Umbilical cord (tissue), 2 donors: ENCODE results near the gene KCNN4. TPM values are rescaled to one million over a fixed set of nuclear protein-coding genes. Genes with fewer than 3 reads are reported as not detected.

Experiments used
- DNase-seq: peaks from one replicate; pipeline ENCODE4 v3.0.0-alpha.2; 2015; ENCODE audit warnings: low spot score
- total RNA-seq: library from RNA; depleted of rRNA; stranded (reverse); fragments of >200 nt; gene quantifications from one replicate; pipeline ENCODE4 v1.2.3, GENCODE V29; 2014; ENCODE audit warnings: low replicate concordance; ENCODE audit not compliant: insufficient read depth

KCNN4 gene
- total RNA-seq, 1 donor from 2014 or later, result 6.3 TPM

GRCh38 chr19:43719918-43720317, 60.9 kb downstream of the KCNN4 start:
- DNase-seq, result no peak

GRCh38 chr19:43719378-43719868, 61.4 kb downstream of the KCNN4 start:
- no peak for DNase-seq

GRCh38 chr19:43718627-43719377, 62.0 kb downstream of the KCNN4 start:
- DNase-seq, result no peak

Other genes starting within 250 kb of the KCNN4 start
- gene ZNF575, start 247.8 kb downstream of the KCNN4 start, total RNA-seq, result 0.24 TPM
- 6.0 TPM for gene XRCC1, start 205.4 kb downstream of the KCNN4 start, total RNA-seq
- gene PINLYP, start 205.2 kb downstream of the KCNN4 start, total RNA-seq, result 17.3 TPM
- gene IRGQ, start 184.8 kb downstream of the KCNN4 start, total RNA-seq, result 17.6 TPM
- gene ZNF576, start 184.4 kb downstream of the KCNN4 start, total RNA-seq, result 15.9 TPM
- 0.24 TPM for gene SRRM5, start 168.9 kb downstream of the KCNN4 start, total RNA-seq
- gene ZNF428, start 161.3 kb downstream of the KCNN4 start, total RNA-seq, result 18.8 TPM
- gene CADM4, start 141.1 kb downstream of the KCNN4 start, total RNA-seq, result 2.9 TPM
- 30.1 TPM for gene PLAUR, start 110.8 kb downstream of the KCNN4 start, total RNA-seq
- not detected for gene IRGC, start 64.9 kb downstream of the KCNN4 start, total RNA-seq
- gene SMG9, start 26.0 kb downstream of the KCNN4 start, total RNA-seq, result 10.1 TPM
- gene LYPD5, start 21.5 kb upstream of the KCNN4 start, total RNA-seq, result 3.1 TPM
- gene ZNF283, start 46.3 kb upstream of the KCNN4 start, total RNA-seq, result 28.6 TPM
- 12.5 TPM for gene ZNF404, start 103.0 kb upstream of the KCNN4 start, total RNA-seq
- 14.9 TPM for gene ZNF45, start 154.3 kb upstream of the KCNN4 start, total RNA-seq
- gene ZNF221, start 170.3 kb upstream of the KCNN4 start, total RNA-seq, result 15.9 TPM
- 7.5 TPM for gene ZNF155, start 203.2 kb upstream of the KCNN4 start, total RNA-seq
- 11.3 TPM for gene ZNF230, start 222.0 kb upstream of the KCNN4 start, total RNA-seq
- gene ZNF222, start 244.4 kb upstream of the KCNN4 start, total RNA-seq, result 0.96 TPM